ENCODE results near the gene FKBP2. TPM values are rescaled to one million over a fixed set of nuclear protein-coding genes. Genes with fewer than 3 reads are reported as not detected.

Gene FKBP2
- total and polyA plus RNA-seq, 5 experiments from 2014 or later = 24.1 to 91.8 (median 84.9) TPM

GRCh38 chr11:64292460-64293254 lies 51.8 kb downstream of the FKBP2 start:
- Mint-ChIP-seq H3K4me3 (peak overlapping the region; percentile 37 to 75 (median 62)), H3K4me1 (peaks cover 6 to 19% (median 12%) of the 10 kb centered on the region in 4 donors), H3K27me3 (peaks cover 25 to 64% (median 43%) of the 10 kb centered on the region in 5 donors), H3K27ac (no peak overlapping the region), H3K36me3 (no peaks in the 10 kb centered on the region), H3K9me3 (no peaks in the 10 kb centered on the region)
- ATAC-seq = no peak
- peak in 2 of 10 donors; percentile 18 to 59 for DNase-seq
- POLR2A ChIA-PET = interaction anchor here (0.8 to 1.5 kb wide), 2 partner anchors 22 to 108 kb away, joined by 3 to 5 read pairs; no protein-coding TSS in a partner anchor

Other genes with a start within 250 kb of the FKBP2 start
- gene FLRT1, start 205.2 kb upstream of the FKBP2 start, total RNA-seq = not detected
- not detected for gene FLRT1, start 205.2 kb upstream of the FKBP2 start, polyA plus RNA-seq
- 10 to 100 TPM; 10.8 to 14.4 TPM for gene MACROD1, start 75.0 kb upstream of the FKBP2 start, total RNA-seq
- gene MACROD1, start 75.0 kb upstream of the FKBP2 start, polyA plus RNA-seq = 10 to 100 TPM in 2 of 3 donors, 1 to 10 TPM in 1; 7.3 to 14.4 (median 10.7) TPM
- 100 to 1,000 TPM; 110 to 114 TPM for gene STIP1, start 54.9 kb upstream of the FKBP2 start, total RNA-seq
- gene STIP1, start 54.9 kb upstream of the FKBP2 start, polyA plus RNA-seq = 100 to 1,000 TPM in 1 of 3 donors, 10 to 100 TPM in 2; 59.4 to 132 (median 66.2) TPM
- 100 to 1,000 TPM; 104 to 108 TPM for gene FERMT3, start 34.4 kb upstream of the FKBP2 start, total RNA-seq
- 100 to 1,000 TPM; 125 to 149 (median 129) TPM for gene FERMT3, start 34.4 kb upstream of the FKBP2 start, polyA plus RNA-seq
- 10 to 100 TPM; 40.2 to 41.0 TPM for gene TRPT1, start 14.9 kb upstream of the FKBP2 start, total RNA-seq
- gene TRPT1, start 14.9 kb upstream of the FKBP2 start, polyA plus RNA-seq = 10 to 100 TPM; 47.2 to 54.2 (median 51.4) TPM
- 10 to 100 TPM; 77.1 to 83.8 TPM for gene NUDT22, start 14.8 kb upstream of the FKBP2 start, total RNA-seq
- 10 to 100 TPM; 43.4 to 50.4 (median 48.2) TPM for gene NUDT22, start 14.8 kb upstream of the FKBP2 start, polyA plus RNA-seq
- 10 to 100 TPM; 54.9 to 56.2 TPM for gene DNAJC4, start 10.5 kb upstream of the FKBP2 start, total RNA-seq
- gene DNAJC4, start 10.5 kb upstream of the FKBP2 start, polyA plus RNA-seq = 10 to 100 TPM; 21.5 to 33.2 (median 30.9) TPM
- 10 to 100 TPM; 59.7 to 62.1 TPM for gene VEGFB, start 6.5 kb upstream of the FKBP2 start, total RNA-seq
- gene VEGFB, start 6.5 kb upstream of the FKBP2 start, polyA plus RNA-seq = 10 to 100 TPM; 11.2 to 28.1 (median 16.9) TPM
- 10 to 100 TPM; 39.1 to 45.5 TPM for gene PPP1R14B, start 5.8 kb downstream of the FKBP2 start, total RNA-seq
- 10 to 100 TPM; 22.4 to 50.6 (median 45.4) TPM for gene PPP1R14B, start 5.8 kb downstream of the FKBP2 start, polyA plus RNA-seq
- gene PLCB3, start 10.4 kb downstream of the FKBP2 start, total RNA-seq = 1 to 10 TPM; 8.1 to 8.8 TPM
- gene PLCB3, start 10.4 kb downstream of the FKBP2 start, polyA plus RNA-seq = under 1 TPM; 0.20 to 0.51 (median 0.35) TPM
- gene BAD, start 43.6 kb downstream of the FKBP2 start, total RNA-seq = 10 to 100 TPM; 13.7 to 18.5 TPM
- gene BAD, start 43.6 kb downstream of the FKBP2 start, polyA plus RNA-seq = 10 to 100 TPM; 39.1 to 44.8 (median 39.9) TPM
- 10 to 100 TPM; 33.0 to 33.3 TPM for gene GPR137, start 44.8 kb downstream of the FKBP2 start, total RNA-seq
- 1 to 10 TPM; 4.8 to 6.9 (median 6.4) TPM for gene GPR137, start 44.8 kb downstream of the FKBP2 start, polyA plus RNA-seq
- gene KCNK4, start 50.2 kb downstream of the FKBP2 start, total RNA-seq = not detected
- gene KCNK4, start 50.2 kb downstream of the FKBP2 start, polyA plus RNA-seq = not detected
- gene CATSPERZ, start 59.3 kb downstream of the FKBP2 start, total RNA-seq = not detected
- gene CATSPERZ, start 59.3 kb downstream of the FKBP2 start, polyA plus RNA-seq = not detected
- gene ESRRA, start 64.4 kb downstream of the FKBP2 start, total RNA-seq = 10 to 100 TPM; 19.9 to 24.9 TPM
- 1 to 10 TPM; 3.5 to 9.1 (median 4.8) TPM for gene ESRRA, start 64.4 kb downstream of the FKBP2 start, polyA plus RNA-seq
- 100 to 1,000 TPM; 159 to 162 TPM for gene TRMT112, start 76.5 kb downstream of the FKBP2 start, total RNA-seq
- 100 to 1,000 TPM; 509 to 524 (median 515) TPM for gene TRMT112, start 76.5 kb downstream of the FKBP2 start, polyA plus RNA-seq
- 10 to 100 TPM; 47.5 to 51.5 TPM for gene PRDX5, start 77.0 kb downstream of the FKBP2 start, total RNA-seq
- 100 to 1,000 TPM; 186 to 239 (median 206) TPM for gene PRDX5, start 77.0 kb downstream of the FKBP2 start, polyA plus RNA-seq
- 100 to 1,000 TPM; 112 to 119 TPM for gene CCDC88B, start 99.1 kb downstream of the FKBP2 start, total RNA-seq
- gene CCDC88B, start 99.1 kb downstream of the FKBP2 start, polyA plus RNA-seq = 10 to 100 TPM; 10.4 to 37.0 (median 19.2) TPM
- gene RPS6KA4, start 118.1 kb downstream of the FKBP2 start, total RNA-seq = 10 to 100 TPM; 21.0 to 23.3 TPM
- 1 to 10 TPM; 4.3 to 5.1 (median 5.1) TPM for gene RPS6KA4, start 118.1 kb downstream of the FKBP2 start, polyA plus RNA-seq